T47D (cell line): Measurements from ENCODE around the gene MDH2.
A peak's percentile ranks its signal among the peaks of the same experiment; 100 is the strongest.
"Not testable (repeated sequence)": the region's sequence is repeated elsewhere in the genome, so short reads cannot be mapped to it uniquely, and the experiment has no call there.

Experiments used
- DNase-seq, 2 experiments: peaks; one replicate each; pipeline versions ENCODE4 v3.0.0 to v3.0.0-alpha.2; 2011 to 2012; ENCODE audit warnings: low read depth in 1 of 2, low spot score in 1 of 2
- JUND ChIP-seq: IDR thresholded peaks from 2 replicates; pipeline ENCODE4 v1.6.1; 2012; ENCODE audit warnings: low read depth
- in situ Hi-C: cut with HindIII; loops from 2 replicates; pipeline ENCODE4 v1.10.0; 2016; ENCODE audit warnings: low sequenced_read_pairs, low pct_unique_long_range_greater_than_20kb

Gene MDH2

GRCh38 chr7:76047811-76048667, at the start of gene MDH2, which contains the start of gene STYXL1:
Gene MDH2, plus strand, starts transcription at chr7:76048106. Its CDS starts 55 bp downstream, at chr7:76048161.
Gene STYXL1, minus strand, starts transcription at chr7:76048000. Its CDS starts 17,477 bp downstream, at chr7:76030523.
- DNase-seq = peak; percentile 98 to 99
- TF ChIP-seq JUND = no peak
- in situ Hi-C loops = no loop called here

- in situ Hi-C loops = no loop called here
- no peak for DNase-seq
- TF ChIP-seq JUND = no peak
Observed at GRCh38 chr7:76000566-76000965, 47.3 kb upstream of the MDH2 start.

- TF ChIP-seq JUND = no peak
- in situ Hi-C loops = no loop called here
- no peak for DNase-seq
Observed at GRCh38 chr7:76002139-76002538, 45.8 kb upstream of the MDH2 start.

- no peak for DNase-seq
- in situ Hi-C loops = no loop called here
Observed at GRCh38 chr7:76002822-76003221, 45.1 kb upstream of the MDH2 start.

GRCh38 chr7:76003351-76003750, 44.6 kb upstream of the MDH2 start:
- in situ Hi-C loops = no loop called here
- TF ChIP-seq JUND = no peak
- DNase-seq = no peak

More at GRCh38 chr7:76002822-76003221, 45.1 kb upstream of the MDH2 start:
- no peak for TF ChIP-seq JUND

- DNase-seq, in situ Hi-C loops: not testable (repeated sequence)
Observed at GRCh38 chr7:76005004-76005403, 42.9 kb upstream of the MDH2 start.

GRCh38 chr7:76008156-76008687, 39.7 kb upstream of the MDH2 start:
- in situ Hi-C loops = no loop called here
- DNase-seq = no peak
- TF ChIP-seq JUND = no peak

GRCh38 chr7:76009672-76010600, 38.0 kb upstream of the MDH2 start:
- in situ Hi-C loops = no loop called here
- DNase-seq = no peak
- no peak for TF ChIP-seq JUND

- in situ Hi-C loops = no loop called here
- no peak for DNase-seq
Observed at GRCh38 chr7:76011442-76011861, 36.5 kb upstream of the MDH2 start.

GRCh38 chr7:76016191-76016947, 31.5 kb upstream of the MDH2 start:
- TF ChIP-seq JUND = no peak
- in situ Hi-C loops = no loop called here
- DNase-seq = no peak

More at GRCh38 chr7:76011442-76011861, 36.5 kb upstream of the MDH2 start:
- no peak for TF ChIP-seq JUND

- in situ Hi-C loops, DNase-seq: not testable (repeated sequence)
Observed at GRCh38 chr7:76018520-76018919, 29.4 kb upstream of the MDH2 start.

GRCh38 chr7:76020031-76020714, 27.7 kb upstream of the MDH2 start:
- no peak for TF ChIP-seq JUND
- in situ Hi-C loops = no loop called here
- DNase-seq = peak; percentile 68 to 83
